Adrenal gland (tissue), 5 donors: Measurements from ENCODE around the gene POU2AF2.

Experiments used
- CTCF ChIP-seq, 6 experiments: fragments of 450-650 bp in 4 of 6; fragments of 200-600 bp in 2 of 6; sonication (generic) in 1 of 6; IDR thresholded peaks; 1 replicate in 5 of 6; 2 replicates in 1 of 6; pipeline versions ENCODE4 v1.5.1 to v1.8.0; 2016 to 2021; ENCODE audit warnings: antibody characterized with exemption in 6 of 6, mild to moderate bottlenecking in 2 of 6, moderate library complexity in 1 of 6
- POLR2A ChIP-seq, 2 donors: fragments of 450-650 bp; IDR thresholded peaks; one replicate each; pipeline ENCODE4 v1.6.1; 2017; ENCODE audit warnings: antibody characterized with exemption in 2 of 2, mild to moderate bottlenecking in 2 of 2, moderate library complexity in 1 of 2
- donor health status: DM: no; HTN: no; CAD: no.

DNA sequence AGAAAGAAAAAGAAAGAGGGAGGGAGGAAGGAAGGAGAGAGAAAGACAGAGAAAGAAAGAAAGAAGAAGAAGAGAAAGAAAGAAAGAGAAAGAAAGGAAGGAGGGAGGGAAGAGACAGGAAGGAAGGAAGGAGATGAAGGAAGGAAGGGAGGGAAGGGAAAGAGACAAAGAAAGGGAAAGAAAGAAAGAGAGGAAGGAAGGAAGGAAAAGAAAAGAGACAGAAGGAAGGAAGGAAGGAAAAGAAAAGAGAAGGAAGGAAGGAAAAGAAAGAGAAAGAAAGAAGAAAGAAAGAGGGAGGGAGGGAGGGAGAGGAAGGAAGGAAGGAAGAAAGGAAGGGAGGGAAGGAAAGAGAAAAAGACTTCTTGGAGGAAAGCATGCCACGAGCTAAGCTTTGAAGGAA is 19.1 kb downstream of the POU2AF2 start:
- TF ChIP-seq CTCF (IDR thresholded peaks at IDR 0.05) (no peak), POLR2A (IDR thresholded peaks at IDR 0.05) (no peak)
